Superior temporal gyrus (tissue), 1 donor: ENCODE results near the gene SYNJ1.
"Not testable (repeated sequence)": the region's sequence is repeated elsewhere in the genome, so short reads cannot be mapped to it uniquely, and the experiment has no call there.

Source experiments
- DNase-seq: peaks from one replicate; pipeline ENCODE4 v3.0.0-alpha.2; 2016; ENCODE audit errors: extremely low spot score

The SYNJ1 gene

GRCh38 chr21:32727687-32728455 lies at the start of gene SYNJ1:
Gene SYNJ1 (minus strand): TSS chr21:32728013. CDS start chr21:32726895, 1,118 bp downstream.
- DNase-seq: peak; percentile 95

- DNase-seq: no peak
Observed at GRCh38 chr21:32777269-32777668, 49.5 kb upstream of the SYNJ1 start.

- DNase-seq: no peak
Observed at GRCh38 chr21:32776743-32777142, 48.9 kb upstream of the SYNJ1 start.

GRCh38 chr21:32773048-32773344 lies 45.2 kb upstream of the SYNJ1 start:
- DNase-seq: not testable (repeated sequence)

- no peak for DNase-seq
Observed at GRCh38 chr21:32772281-32773047, 44.7 kb upstream of the SYNJ1 start.

- no peak for DNase-seq
Observed at GRCh38 chr21:32770871-32771523, 43.2 kb upstream of the SYNJ1 start.

- DNase-seq: no peak
Observed at GRCh38 chr21:32768530-32768929, 40.7 kb upstream of the SYNJ1 start.

- no peak for DNase-seq
Observed at GRCh38 chr21:32765058-32765457, 37.2 kb upstream of the SYNJ1 start.

- no peak for DNase-seq
Observed at GRCh38 chr21:32764186-32764585, 36.4 kb upstream of the SYNJ1 start.

GRCh38 chr21:32757804-32758203 lies 30.0 kb upstream of the SYNJ1 start:
- DNase-seq: no peak

GRCh38 chr21:32756096-32756495 lies 28.3 kb upstream of the SYNJ1 start:
- no peak for DNase-seq

GRCh38 chr21:32753818-32754585 lies 26.2 kb upstream of the SYNJ1 start:
- DNase-seq: no peak

- no peak for DNase-seq
Observed at GRCh38 chr21:32750405-32750804, 22.6 kb upstream of the SYNJ1 start.

- DNase-seq: no peak
Observed at GRCh38 chr21:32749662-32750061, 21.8 kb upstream of the SYNJ1 start.

- DNase-seq: peak; percentile 60
Observed at GRCh38 chr21:32748529-32748928, 20.7 kb upstream of the SYNJ1 start.

GRCh38 chr21:32747396-32747795 lies 19.6 kb upstream of the SYNJ1 start:
- DNase-seq: no peak

- not testable (repeated sequence) for DNase-seq
Observed at GRCh38 chr21:32746711-32747110, 18.9 kb upstream of the SYNJ1 start.

GRCh38 chr21:32742396-32742795 lies 14.6 kb upstream of the SYNJ1 start:
- no peak for DNase-seq

GRCh38 chr21:32741336-32741735 lies 13.5 kb upstream of the SYNJ1 start:
- DNase-seq: no peak

- DNase-seq: no peak
Observed at GRCh38 chr21:32739946-32740345, 12.1 kb upstream of the SYNJ1 start.

- not testable (repeated sequence) for DNase-seq
Observed at GRCh38 chr21:32736083-32736482, 8.3 kb upstream of the SYNJ1 start.

GRCh38 chr21:32735524-32735923 lies 7.7 kb upstream of the SYNJ1 start:
- DNase-seq: no peak
